ENCODE measurements around the gene MRPS9.

GRCh38 chr2:105071379-105071778 lies 33.5 kb downstream of the MRPS9 start:
- TF ChIP-seq CTCF (IDR thresholded peaks at IDR 0.05; ENCODE audit: low read depth, low read length, poor library complexity, severe bottlenecking): no peak
- no peak for TF ChIP-seq EZH2phosphoT487 (IDR thresholded peaks at IDR 0.05; ENCODE audit: borderline replicate concordance, low read length)
